ENCODE data around the gene IRX3. TPM values are rescaled to one million over a fixed set of nuclear protein-coding genes. Genes with fewer than 3 reads are reported as not detected.

IRX3 gene
- total and polyA plus RNA-seq, 2 experiments from 2014 or later, result 0.90 to 1.6 TPM

DNA sequence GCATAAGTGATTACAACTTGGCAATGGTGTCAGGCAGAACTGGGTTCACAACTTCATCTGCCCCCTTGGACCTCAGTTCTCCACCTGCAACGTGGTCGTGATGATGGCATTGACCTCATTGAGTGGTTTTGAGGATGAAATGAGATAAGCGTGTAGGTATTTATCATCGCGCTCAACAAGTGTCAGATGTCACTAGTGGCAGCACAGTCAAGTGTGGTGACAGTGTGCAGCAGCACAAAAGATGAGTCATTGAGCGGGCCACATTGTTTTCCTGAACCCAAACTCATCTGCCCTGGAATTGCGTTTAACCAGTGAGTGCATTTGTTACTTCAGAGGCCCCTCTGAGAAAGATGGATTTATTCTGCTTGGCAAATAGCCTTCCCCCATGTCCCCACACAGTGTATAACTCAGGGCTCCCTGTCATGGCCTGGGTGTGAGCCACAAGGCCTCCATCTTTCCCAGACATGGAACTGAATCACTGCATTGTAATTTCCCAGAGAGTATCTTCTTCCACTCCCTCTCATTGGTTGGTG lies 20.9 kb downstream of the IRX3 start:
- Histone ChIP-seq H2AFZ (no peak overlapping the region), H3K27me3 (ENCODE audit: insufficient read depth) (no peaks in the 10 kb centered on the region), H3K79me2 (replicated peaks; ENCODE audit: insufficient read depth) (no peaks in the 10 kb centered on the region), H3K4me2 (no peak overlapping the region), H3K4me3 (no peak overlapping the region), H3K27ac (ENCODE audit: low read depth) (no peak overlapping the region), H4K20me1 (replicated peaks; ENCODE audit: insufficient read depth) (no peaks in the 10 kb centered on the region; the same call in 1 of the 2 replicates), H3K9me2 (ENCODE audit: insufficient read depth) (no peaks in the 10 kb centered on the region), H3K36me3 (ENCODE audit: insufficient read depth) (no peaks in the 10 kb centered on the region), H3K4me1 (ENCODE audit: insufficient read depth) (no peaks in the 10 kb centered on the region), H3F3A (replicated peaks; ENCODE audit: low read depth) (no peaks in the 10 kb centered on the region)
- no peaks in the 10 kb centered on the region for H3K36me3 Mint-ChIP-seq (ENCODE audit: low read depth)
- no peak for ATAC-seq
- H3K4me3 Mint-ChIP-seq, result no peak overlapping the region
- no peaks in the 10 kb centered on the region for H3K27me3 Mint-ChIP-seq (ENCODE audit: insufficient read depth, low read depth, poor library complexity)
- H3K9me3 Mint-ChIP-seq, result no peaks in the 10 kb centered on the region
- no peaks in the 10 kb centered on the region for H3K4me1 Mint-ChIP-seq
- H3K27ac Mint-ChIP-seq, result no peak overlapping the region
- TF ChIP-seq POLR2AphosphoS5 (IDR thresholded peaks at IDR 0.05; ENCODE audit: low read depth) (no peak), STAT1 (IDR thresholded peaks at IDR 0.05; ENCODE audit: unreplicated experiment) (no peak), ZNF114 (CRISPR knock-in tag; IDR thresholded peaks at IDR 0.05) (no peak), JUNB (IDR thresholded peaks at IDR 0.05; ENCODE audit: unreplicated experiment) (no peak), ZNF331 (CRISPR knock-in tag; IDR thresholded peaks at IDR 0.05; ENCODE audit: low read depth) (no peak), NANOG (IDR thresholded peaks at IDR 0.05; ENCODE audit: borderline replicate concordance) (no peak), EZH2 (IDR thresholded peaks at IDR 0.05; ENCODE audit: low read depth, unreplicated experiment) (no peak), CREB1 (CRISPR knock-in tag; IDR thresholded peaks at IDR 0.05; ENCODE audit: low read depth) (no peak), ETS1 (IDR thresholded peaks at IDR 0.05) (no peak), ZNF462 (CRISPR knock-in tag; IDR thresholded peaks at IDR 0.05) (no peak), EZH2phosphoT487 (IDR thresholded peaks at IDR 0.05; ENCODE audit: unreplicated experiment) (no peak)
- TF ChIP-seq, protein P1, sequence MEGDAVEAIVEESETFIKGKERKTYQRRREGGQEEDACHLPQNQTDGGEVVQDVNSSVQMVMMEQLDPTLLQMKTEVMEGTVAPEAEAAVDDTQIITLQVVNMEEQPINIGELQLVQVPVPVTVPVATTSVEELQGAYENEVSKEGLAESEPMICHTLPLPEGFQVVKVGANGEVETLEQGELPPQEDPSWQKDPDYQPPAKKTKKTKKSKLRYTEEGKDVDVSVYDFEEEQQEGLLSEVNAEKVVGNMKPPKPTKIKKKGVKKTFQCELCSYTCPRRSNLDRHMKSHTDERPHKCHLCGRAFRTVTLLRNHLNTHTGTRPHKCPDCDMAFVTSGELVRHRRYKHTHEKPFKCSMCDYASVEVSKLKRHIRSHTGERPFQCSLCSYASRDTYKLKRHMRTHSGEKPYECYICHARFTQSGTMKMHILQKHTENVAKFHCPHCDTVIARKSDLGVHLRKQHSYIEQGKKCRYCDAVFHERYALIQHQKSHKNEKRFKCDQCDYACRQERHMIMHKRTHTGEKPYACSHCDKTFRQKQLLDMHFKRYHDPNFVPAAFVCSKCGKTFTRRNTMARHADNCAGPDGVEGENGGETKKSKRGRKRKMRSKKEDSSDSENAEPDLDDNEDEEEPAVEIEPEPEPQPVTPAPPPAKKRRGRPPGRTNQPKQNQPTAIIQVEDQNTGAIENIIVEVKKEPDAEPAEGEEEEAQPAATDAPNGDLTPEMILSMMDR (conservative IDR thresholded peaks at IDR 0.05; ENCODE audit: low read depth in 2 of 2), result no peak
- TF ChIP-seq, protein P2, sequence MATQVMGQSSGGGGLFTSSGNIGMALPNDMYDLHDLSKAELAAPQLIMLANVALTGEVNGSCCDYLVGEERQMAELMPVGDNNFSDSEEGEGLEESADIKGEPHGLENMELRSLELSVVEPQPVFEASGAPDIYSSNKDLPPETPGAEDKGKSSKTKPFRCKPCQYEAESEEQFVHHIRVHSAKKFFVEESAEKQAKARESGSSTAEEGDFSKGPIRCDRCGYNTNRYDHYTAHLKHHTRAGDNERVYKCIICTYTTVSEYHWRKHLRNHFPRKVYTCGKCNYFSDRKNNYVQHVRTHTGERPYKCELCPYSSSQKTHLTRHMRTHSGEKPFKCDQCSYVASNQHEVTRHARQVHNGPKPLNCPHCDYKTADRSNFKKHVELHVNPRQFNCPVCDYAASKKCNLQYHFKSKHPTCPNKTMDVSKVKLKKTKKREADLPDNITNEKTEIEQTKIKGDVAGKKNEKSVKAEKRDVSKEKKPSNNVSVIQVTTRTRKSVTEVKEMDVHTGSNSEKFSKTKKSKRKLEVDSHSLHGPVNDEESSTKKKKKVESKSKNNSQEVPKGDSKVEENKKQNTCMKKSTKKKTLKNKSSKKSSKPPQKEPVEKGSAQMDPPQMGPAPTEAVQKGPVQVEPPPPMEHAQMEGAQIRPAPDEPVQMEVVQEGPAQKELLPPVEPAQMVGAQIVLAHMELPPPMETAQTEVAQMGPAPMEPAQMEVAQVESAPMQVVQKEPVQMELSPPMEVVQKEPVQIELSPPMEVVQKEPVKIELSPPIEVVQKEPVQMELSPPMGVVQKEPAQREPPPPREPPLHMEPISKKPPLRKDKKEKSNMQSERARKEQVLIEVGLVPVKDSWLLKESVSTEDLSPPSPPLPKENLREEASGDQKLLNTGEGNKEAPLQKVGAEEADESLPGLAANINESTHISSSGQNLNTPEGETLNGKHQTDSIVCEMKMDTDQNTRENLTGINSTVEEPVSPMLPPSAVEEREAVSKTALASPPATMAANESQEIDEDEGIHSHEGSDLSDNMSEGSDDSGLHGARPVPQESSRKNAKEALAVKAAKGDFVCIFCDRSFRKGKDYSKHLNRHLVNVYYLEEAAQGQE (IDR thresholded peaks at IDR 0.05; ENCODE audit: unreplicated experiment), result no peak
- DNase-seq (ENCODE audit: low spot score), result no peak

Data from GM23338 (cell line).